Superior temporal gyrus (tissue), 1 donor: Measurements from ENCODE around the gene RDX.
"Not testable (repeated sequence)": the region's sequence is repeated elsewhere in the genome, so short reads cannot be mapped to it uniquely, and the experiment has no call there.

ENCODE experiments used
- DNase-seq: peaks from one replicate; pipeline ENCODE4 v3.0.0-alpha.2; 2016; ENCODE audit errors: extremely low spot score

RDX gene

DNA sequence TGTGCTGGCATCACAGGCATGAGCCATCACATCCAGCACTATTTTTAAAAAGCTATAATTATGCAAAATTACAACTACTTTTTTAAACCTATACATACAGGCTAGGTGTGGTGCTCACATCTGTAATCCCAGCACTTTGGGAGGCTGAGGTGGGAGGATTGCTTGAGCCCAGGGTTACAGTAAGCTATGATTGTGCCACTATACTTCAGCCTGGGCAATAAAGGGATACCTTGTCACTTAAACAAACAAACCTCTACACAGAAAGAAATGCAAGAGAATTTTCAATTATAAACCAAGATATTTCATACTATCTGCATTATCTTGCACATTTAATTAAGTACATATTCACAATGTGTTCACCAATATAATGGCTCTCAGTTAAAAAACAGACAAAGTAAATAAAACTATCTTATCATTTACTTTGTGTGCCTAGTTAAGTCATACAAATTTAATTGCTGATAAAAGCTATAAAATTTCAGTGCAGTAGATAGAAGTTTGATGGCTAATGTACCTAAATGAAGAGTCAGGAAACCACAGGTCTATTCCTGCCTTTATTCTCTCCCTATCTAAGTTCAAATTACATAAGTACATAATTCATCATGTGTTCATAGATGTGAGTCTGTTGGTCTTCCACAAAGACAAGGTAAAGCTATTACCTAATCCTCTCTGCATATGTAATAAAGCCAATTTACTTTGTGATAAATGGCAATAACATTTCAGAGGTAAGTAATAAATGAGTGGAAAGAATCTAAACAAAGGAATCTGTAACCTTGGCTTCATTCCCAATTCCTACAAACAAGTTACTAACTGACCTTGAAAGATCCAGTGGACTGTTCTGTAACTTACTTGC is 9.0 kb upstream of the RDX start:
- DNase-seq = no peak

DNA sequence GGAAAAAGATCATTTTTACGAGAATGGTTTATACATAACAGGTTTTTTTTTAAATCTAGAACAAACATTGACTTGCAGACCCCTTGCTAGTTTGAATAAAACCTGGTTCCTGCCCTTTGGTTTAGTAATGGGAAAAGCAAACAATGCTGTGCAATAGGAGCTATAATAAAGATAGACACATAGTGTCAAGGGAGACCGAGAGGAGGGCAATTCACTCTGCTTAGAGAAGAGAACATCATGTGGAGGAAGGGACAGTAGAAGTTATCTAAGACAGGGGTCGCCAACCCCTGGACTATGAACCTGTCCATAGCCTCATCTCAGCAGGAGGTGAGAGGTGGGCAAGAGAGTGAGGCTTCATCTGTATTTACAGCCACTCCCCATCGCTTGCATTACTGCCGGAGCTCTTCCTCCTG is 7.0 kb upstream of the RDX start:
- no peak for DNase-seq

DNA sequence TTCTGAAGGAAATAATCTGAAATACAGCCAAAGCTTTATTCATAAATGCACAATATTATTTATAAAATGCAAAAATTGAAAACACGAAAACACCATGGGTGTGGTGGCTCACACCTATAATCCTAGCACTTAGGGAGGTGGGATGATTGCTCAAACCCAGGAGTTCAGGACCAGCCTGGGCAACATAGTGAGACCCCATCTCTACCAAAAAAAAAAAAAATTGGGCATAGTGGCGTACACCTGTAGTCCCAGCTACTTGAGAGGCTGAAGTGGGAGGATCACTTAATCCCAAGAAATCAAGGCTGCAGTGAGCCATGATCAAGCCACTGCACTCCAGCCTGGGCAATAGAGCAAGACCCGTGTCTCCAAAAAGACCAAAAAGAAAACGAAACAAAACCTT is 5.2 kb upstream of the RDX start:
- DNase-seq = no peak

GRCh38 chr11:110301032-110301431 is 4.6 kb upstream of the RDX start:
- no peak for DNase-seq

DNA sequence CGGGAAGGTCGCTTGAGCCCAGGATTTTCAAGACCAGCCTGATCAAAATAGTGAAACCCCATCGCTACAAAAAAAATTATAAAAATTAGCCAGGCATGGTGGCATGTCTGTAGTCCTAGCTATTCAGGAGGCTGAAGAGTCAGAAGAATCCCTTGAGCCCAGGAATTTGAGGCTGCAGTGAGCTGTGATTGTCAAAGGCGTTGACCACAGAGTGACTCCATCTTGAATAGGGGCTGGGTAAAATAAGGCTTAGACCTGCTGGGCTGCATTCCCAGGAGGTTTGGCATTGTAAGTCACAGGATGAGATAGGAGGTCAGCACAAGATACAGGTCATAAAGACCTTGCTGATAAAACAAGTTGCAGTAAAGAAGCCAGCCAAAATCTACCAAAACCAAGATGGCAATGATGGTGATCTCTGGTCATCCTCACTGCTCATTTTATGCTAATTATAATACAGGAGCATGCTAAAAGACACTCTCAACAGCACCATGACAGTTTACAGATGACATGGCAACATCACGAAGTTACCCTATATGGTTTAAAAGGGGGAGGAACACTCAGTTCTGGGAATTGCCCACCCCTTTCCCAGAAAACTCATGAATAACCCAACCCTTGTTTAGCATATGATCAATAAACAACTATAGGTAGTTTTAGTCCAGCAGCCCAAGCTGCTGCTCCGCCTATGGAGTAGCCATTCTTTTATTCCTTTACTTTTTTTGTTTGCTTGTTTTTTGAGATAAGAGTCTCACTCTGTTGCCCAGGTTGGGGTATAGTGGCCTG is 2.8 kb upstream of the RDX start:
- no peak for DNase-seq

GRCh38 chr11:110298301-110298765 is 1.9 kb upstream of the RDX start:
- DNase-seq = no peak

DNA sequence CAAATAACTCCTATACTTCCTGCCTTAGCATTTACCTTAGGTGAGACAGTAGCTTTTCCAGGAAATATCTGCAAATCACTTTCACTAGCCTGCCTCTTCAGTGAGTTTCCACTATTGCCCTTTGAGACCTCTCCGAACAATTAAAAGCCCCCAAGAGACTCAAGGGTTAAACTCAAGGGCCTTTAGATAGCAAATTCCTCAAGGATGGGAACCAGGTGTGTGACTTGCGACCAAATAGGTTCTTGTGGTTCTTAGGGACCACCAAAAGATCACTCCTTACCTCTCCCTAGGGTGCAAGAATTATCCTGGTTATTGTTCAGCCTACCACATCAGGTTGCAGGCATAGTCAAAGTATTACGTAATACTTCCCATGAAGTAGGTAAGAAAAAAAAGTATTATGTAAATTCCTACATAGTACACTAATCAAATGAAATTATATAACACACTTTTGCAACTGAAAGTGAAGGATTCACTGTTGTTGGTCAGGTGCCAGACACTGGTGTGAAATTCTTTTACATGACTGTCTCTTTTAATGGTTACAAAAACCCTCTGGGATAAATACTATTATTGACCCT is 1.4 kb upstream of the RDX start:
- DNase-seq = peak; percentile 37

DNA sequence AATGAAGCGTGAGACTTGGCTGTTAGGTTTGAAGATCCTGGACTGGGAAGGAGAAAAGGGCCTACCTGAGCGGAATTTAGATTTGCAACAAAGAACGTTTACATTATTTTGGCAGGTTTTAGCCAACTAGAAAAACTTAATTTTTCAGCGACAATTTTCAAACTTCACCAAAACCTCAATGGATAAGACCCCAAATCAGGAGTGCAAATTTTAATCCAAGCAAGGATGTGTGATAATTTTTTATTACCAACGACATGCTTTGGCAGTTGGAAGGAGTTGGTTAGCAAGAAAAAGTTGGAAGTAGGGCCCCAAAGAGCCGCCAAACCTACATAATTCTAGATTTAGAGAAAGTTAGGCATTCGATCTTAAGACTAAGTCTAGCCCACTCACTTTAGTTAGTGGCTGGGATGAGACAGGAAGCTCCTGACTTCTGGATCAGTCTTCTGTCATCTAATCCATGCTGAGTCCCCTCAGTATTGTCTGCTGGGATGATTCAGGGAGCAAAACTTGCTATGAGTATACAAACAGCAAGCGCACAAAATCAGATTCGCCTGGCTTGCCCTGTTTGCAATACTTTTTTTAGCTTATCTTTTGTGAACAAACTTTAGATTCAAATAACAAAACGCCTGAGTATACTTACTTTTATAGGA is 787 bp upstream of the RDX start:
- DNase-seq = peak; percentile 60

- DNase-seq = peak; percentile 68
Measured at GRCh38 chr11:110295531-110296225, 736 bp downstream of the RDX start.

DNA sequence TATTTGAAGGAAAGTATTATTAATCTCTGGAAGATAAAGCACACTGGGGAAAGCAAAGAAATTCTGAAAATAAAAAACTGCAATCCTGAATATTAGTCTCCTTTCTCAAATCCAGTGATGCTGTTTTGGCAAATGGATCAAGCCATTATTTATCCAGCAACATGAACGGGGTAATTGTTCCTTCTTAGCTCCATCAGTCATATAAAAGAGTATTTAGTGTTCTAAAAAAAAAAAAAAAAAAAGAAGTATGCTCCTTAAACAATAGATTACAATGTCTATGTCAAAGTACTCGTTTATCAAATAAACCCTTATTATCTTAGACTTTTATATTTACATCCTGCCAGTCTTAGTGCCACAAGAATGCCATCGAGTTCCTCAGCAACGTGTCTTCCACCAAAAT is 1.3 kb downstream of the RDX start:
- DNase-seq = peak; percentile 84

GRCh38 chr11:110294509-110294908 is 1.9 kb downstream of the RDX start:
- peak; percentile 69 for DNase-seq

DNA sequence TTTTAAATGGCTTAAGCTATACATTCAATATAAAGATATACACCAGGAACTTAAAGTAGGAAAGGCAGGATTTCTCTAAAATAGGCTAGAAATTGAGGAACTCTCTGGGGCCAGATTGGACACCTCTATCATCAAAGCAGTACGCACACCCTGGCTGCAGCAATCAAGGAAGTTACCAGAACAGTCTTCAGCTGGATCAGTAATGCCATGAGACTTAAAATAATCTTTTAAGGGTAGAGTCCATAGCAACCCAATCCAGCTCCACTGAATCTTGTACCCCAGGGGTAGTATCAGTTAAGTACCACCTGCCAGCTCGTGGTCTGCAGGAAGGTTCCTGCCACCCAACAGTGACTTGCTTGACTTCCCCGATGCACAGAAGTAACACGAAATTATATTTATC is 3.0 kb downstream of the RDX start:
- DNase-seq = peak; percentile 33

- not testable (repeated sequence) for DNase-seq
Measured at GRCh38 chr11:110292146-110292545, 4.3 kb downstream of the RDX start.

DNA sequence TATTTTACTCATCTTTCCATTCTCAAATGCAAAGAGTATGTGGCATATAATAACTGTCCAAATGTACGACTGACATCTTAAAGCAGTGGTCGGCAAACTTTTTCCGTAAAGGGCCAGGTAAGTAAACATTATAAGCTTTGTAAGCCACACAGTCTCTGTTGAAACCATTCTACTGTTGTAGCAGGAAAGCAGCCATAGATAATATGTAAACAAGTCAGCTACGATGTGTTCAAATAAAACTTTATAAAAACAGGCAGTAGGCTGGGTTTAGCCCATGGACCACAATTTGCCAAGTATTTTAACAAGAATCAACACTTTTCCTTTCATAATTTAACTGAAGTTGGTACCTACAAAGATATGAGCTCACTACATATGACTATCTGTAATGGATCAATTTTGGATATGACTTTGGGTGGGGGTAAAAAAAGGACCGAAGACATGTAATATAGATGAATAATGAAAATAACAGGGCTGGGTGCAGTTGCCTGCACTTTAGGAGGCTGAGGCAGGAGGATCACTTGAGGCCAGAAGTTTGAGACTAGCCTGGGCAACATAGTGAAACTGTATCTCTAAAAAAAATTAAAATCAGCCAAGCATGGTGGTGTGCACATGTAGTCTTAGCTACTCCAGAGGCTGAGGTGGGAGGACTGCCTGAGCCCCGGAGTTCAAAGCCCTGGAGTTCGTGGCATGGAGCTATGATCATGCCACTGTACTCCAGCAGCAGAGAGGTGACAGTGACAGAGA is 5.7 kb downstream of the RDX start:
- no peak for DNase-seq

GRCh38 chr11:110289472-110289871 is 6.9 kb downstream of the RDX start:
- DNase-seq = no peak

DNA sequence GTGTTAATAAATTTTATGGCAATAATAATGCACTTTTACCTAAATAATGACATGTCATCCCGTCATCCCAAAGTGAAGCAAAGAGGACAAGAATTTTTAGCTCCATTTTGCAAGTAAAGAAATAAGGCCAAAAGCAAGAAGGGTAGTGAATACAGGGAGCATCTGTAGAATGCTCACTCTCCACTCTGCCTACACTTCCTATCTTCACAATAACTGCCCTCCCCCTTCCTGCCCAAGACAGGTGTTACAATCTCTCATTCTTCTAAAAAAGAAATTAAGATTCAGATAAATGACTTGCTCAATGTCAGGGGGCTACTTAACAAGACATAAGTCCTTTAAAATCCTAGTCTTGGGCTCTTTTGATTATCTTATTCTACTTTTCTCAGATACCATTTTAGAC is 8.9 kb downstream of the RDX start:
- no peak for DNase-seq

DNA sequence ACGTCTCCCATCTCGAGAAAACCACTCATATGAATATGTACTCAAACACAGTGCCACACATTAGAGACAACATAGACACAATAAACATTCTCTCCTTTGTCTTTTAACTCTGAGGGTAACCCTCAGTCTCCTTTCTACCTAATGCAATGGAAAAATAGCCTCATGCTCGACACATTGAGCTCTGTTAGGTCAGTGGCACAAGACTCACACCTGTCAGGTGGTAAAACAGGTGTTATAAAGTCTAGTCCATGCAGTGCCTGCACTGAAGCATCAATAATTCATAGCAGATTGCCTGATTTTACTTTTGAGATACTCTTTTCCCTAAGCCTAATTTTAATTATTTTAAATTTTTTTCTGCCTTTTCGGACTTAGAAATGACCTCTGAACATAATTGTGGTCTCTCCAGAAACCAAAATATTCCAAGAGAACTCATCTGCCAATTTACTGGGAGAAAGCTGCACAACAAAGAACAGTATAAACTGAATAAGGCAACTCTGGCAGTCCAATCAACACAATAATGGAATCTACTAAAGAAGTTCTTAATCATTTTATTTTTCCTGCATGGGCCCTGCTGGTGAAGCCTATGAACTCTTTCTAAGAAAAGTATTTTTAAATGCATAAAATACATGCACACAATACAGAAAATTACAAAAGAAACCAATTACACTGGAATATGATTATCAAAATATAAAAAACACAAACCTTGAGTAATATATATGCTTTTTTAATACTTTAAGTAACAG is 9.9 kb downstream of the RDX start:
- no peak for DNase-seq

DNA sequence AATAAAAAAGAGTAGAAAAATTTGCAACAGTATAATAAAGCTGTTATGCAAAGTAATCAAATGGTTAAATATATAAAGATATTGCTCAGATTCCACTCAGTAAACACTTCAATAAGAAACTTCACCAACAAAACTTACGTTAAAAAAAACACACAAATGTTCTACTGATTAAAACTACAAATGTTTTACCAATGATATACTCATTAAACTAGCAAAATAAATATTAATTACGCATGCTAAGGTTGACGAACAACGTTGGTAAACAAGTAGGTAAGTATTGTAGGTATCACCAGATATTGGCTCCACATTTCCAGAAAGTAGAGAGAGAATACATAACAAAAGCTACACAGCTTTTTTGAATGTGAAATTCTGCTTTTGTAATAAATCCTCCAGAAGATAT is 12.6 kb downstream of the RDX start:
- no peak for DNase-seq

DNA sequence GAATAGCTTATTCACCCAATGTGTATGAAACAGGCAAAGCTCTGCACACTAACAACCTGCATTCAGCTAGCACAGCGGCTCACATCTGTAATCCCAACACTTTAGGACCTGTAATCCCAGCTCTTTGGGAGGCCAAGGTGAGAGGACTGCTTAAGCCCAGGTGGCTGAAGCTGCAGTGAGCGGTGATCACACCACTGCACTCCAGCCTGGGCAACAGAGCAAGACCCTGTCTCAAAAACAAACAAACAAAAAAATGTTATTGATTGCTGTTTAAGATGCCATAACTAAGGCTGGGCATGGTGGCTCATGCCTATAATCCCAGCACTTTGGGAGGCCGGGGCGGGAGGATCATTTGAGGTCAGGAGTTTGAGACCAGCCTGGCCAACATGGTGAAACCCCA is 15.8 kb downstream of the RDX start:
- DNase-seq = not testable (repeated sequence)

GRCh38 chr11:110279881-110280280 is 16.5 kb downstream of the RDX start:
- no peak for DNase-seq
